ENCODE data around the gene NEUROD1. TPM values are rescaled to one million over a fixed set of nuclear protein-coding genes. Genes with fewer than 3 reads are reported as not detected.

The NEUROD1 gene
- total RNA-seq, 1 donor from 2014 or later: not detected

GRCh38 chr2:181698223-181698622 is 17.9 kb upstream of the NEUROD1 start:
- no peak overlapping the region for H3K4me3 ChIP-seq
- no peaks in the 10 kb centered on the region for H3K4me1 ChIP-seq
- H3K27me3 ChIP-seq: no peaks in the 10 kb centered on the region
- no peaks in the 10 kb centered on the region for H3K9me3 ChIP-seq
- no peak for DNase-seq (ENCODE audit: extremely low spot score in 2 of 2)
- H3K27ac ChIP-seq: no peak overlapping the region
- no peaks in the 10 kb centered on the region for H3K36me3 ChIP-seq
- intact Hi-C loops (cut with DNase I): no loop called here
- TF ChIP-seq CTCF (IDR thresholded peaks at IDR 0.05) (no peak), POLR2A (IDR thresholded peaks at IDR 0.05) (no peak), POLR2AphosphoS5 (IDR thresholded peaks at IDR 0.05; ENCODE audit: insufficient read depth in 1 of 2, low read depth in 1 of 2) (no peak)

GRCh38 chr2:181697571-181697970 is 17.3 kb upstream of the NEUROD1 start:
- no peaks in the 10 kb centered on the region for H3K36me3 ChIP-seq
- no peaks in the 10 kb centered on the region for H3K9me3 ChIP-seq
- no peaks in the 10 kb centered on the region for H3K27me3 ChIP-seq
- intact Hi-C loops (cut with DNase I): no loop called here
- DNase-seq (ENCODE audit: extremely low spot score in 2 of 2): no peak
- no peak overlapping the region for H3K27ac ChIP-seq
- H3K4me3 ChIP-seq: no peak overlapping the region
- H3K4me1 ChIP-seq: no peaks in the 10 kb centered on the region
- TF ChIP-seq POLR2A (IDR thresholded peaks at IDR 0.05): no peak
- no peak for TF ChIP-seq POLR2AphosphoS5 (IDR thresholded peaks at IDR 0.05; ENCODE audit: insufficient read depth in 1 of 2, low read depth in 1 of 2)
- no peak for TF ChIP-seq CTCF (IDR thresholded peaks at IDR 0.05)

- DNase-seq (ENCODE audit: extremely low spot score in 2 of 2): no peak
- H3K4me3 ChIP-seq: no peak overlapping the region
- H3K27me3 ChIP-seq: no peaks in the 10 kb centered on the region
- no peak overlapping the region for H3K27ac ChIP-seq
- no peaks in the 10 kb centered on the region for H3K4me1 ChIP-seq
- intact Hi-C loops (cut with DNase I): no loop called here
- TF ChIP-seq POLR2AphosphoS5 (IDR thresholded peaks at IDR 0.05; ENCODE audit: insufficient read depth in 1 of 2, low read depth in 1 of 2): no peak
- no peak for TF ChIP-seq POLR2A (IDR thresholded peaks at IDR 0.05)
- TF ChIP-seq CTCF (IDR thresholded peaks at IDR 0.05): no peak
- H3K9me3 ChIP-seq: no peaks in the 10 kb centered on the region
- H3K36me3 ChIP-seq: no peaks in the 10 kb centered on the region
These were observed 16.8 kb upstream of the NEUROD1 start for GRCh38 chr2:181697126-181697525.

GRCh38 chr2:181694271-181694670 is 14.0 kb upstream of the NEUROD1 start:
- H3K4me1 ChIP-seq: no peaks in the 10 kb centered on the region
- intact Hi-C loops (cut with DNase I): no loop called here
- no peaks in the 10 kb centered on the region for H3K9me3 ChIP-seq
- no peak overlapping the region for H3K4me3 ChIP-seq
- no peaks in the 10 kb centered on the region for H3K36me3 ChIP-seq
- H3K27ac ChIP-seq: no peak overlapping the region
- no peak for DNase-seq (ENCODE audit: extremely low spot score in 2 of 2)
- H3K27me3 ChIP-seq: no peaks in the 10 kb centered on the region
- no peak for TF ChIP-seq POLR2A (IDR thresholded peaks at IDR 0.05)
- TF ChIP-seq CTCF (IDR thresholded peaks at IDR 0.05): no peak
- TF ChIP-seq POLR2AphosphoS5 (IDR thresholded peaks at IDR 0.05; ENCODE audit: insufficient read depth in 1 of 2, low read depth in 1 of 2): no peak

GRCh38 chr2:181690860-181691259 is 10.5 kb upstream of the NEUROD1 start:
- Histone ChIP-seq H3K9me3 (no peaks in the 10 kb centered on the region), H3K4me3 (no peak overlapping the region), H3K27ac (no peak overlapping the region), H3K36me3 (no peaks in the 10 kb centered on the region), H3K27me3 (no peaks in the 10 kb centered on the region), H3K4me1 (no peaks in the 10 kb centered on the region)
- no peak for DNase-seq (ENCODE audit: extremely low spot score in 2 of 2)
- no peak for TF ChIP-seq CTCF (IDR thresholded peaks at IDR 0.05)
- TF ChIP-seq POLR2AphosphoS5 (IDR thresholded peaks at IDR 0.05; ENCODE audit: insufficient read depth in 1 of 2, low read depth in 1 of 2): no peak
- no peak for TF ChIP-seq POLR2A (IDR thresholded peaks at IDR 0.05)
- intact Hi-C loops (cut with DNase I): no loop called here

All from vagina (tissue), 2 donors.